Measurements from ENCODE around the gene TCEA2.

TCEA2 gene

DNA sequence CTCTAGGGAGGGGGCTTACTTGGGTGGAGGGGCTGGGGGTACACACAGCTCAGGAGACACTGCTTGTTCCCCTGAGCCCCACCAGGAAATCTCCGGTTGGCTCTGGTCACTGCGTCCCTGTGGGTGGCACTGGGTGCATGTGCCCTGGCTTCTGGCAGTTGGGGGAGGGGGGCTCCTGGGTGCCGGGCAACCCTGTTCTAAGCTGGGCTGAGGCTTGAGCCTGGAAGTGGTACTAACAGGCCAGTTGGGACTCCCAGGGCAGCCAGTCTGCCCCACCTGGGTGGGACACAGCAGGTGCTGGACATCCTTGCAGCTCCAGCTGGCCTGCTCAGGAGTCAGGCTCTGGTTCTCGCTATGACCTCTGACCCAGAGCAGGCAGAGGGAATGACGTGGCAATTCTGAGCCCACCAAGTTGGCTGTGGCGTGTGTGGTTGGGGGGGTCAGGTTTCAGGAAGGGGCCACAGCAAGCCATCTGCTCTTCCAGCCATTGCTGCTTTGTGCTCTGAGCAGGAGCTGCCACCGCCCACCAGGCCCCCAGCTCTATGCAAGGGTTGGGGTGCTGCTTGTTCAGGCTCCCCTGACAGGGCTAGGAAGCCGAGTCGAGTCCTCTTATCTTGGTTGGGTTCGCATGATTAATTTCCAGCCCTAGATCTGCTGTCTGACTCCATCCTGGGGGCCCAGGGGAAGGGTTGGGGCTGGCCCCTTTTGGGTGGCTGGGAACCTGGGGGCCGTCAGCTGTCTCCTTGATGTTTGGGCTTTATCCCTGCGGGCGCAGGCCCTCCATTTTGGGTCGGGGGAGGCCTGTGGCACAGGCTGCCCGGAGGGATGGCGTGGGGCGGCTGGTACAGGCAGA, 26.4 kb upstream of the TCEA2 start:
- DNase-seq = no peak

DNA sequence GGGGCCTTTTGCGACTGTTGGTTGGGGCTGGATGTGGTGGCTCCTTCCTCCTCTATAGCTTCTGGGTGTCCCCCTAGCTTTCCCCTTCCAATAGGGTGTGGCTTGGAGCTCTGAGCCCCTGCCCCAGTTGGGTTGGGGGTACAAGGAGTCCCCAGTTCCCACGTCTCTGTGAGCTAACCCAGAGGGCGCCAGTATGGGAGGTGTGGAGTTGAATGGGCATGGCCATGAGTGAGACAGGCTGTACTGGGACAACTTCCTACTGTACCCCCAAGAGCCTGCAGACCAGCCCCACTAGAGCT, 25.9 kb upstream of the TCEA2 start:
- no peak for DNase-seq

DNA sequence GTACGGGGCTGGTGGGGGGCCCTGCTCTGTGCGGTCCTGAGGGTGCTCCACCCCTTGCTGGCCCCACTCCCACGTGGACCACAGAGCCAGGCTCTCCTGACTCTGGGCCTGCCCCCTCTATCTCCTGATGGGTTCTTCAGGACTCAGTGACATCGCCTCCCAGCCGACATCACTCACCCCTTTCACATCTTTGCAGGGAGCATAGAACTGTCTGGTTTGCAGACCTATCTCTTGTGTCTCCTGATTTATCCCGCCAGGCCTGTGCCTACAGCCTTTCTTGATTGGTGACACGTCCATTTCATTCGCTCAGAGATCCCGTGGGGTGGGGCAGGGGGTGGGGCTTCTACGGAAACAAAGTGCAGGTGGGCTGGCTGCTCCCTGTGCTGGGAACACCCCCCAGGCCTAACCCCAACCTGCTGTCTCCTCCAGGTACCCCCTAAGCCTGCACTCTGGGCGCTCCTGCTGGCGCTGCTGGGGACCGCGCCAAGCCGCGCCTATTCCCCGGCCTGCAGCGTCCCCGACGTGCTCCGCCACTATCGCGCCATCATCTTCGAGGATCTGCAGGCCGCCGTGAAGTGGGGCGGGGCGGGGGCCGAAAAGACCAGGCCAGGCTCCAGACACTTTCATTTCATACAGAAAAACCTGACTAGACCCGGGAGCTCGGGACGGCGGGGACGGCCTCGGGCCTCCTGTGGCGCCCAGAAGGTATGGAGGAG, 25.3 kb upstream of the TCEA2 start:
- no peak for DNase-seq

DNA sequence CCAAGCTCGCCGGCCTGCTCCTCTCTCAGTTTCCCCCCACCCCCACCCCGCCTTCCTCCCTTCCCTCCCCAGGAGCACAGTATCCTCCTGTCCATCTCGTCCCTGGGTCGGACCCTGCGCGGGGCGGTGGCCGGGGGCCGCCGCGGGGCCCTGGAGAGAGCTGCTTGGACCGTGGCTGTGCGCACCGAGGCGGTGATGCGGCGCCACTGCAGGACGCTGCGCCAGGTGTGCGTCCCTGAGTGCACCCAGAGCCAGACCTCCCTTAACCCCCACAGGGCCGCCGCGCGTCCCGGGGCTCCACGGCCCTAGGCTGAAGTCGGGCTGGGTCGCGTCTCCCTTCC, 24.8 kb upstream of the TCEA2 start:
- no peak for DNase-seq

DNA sequence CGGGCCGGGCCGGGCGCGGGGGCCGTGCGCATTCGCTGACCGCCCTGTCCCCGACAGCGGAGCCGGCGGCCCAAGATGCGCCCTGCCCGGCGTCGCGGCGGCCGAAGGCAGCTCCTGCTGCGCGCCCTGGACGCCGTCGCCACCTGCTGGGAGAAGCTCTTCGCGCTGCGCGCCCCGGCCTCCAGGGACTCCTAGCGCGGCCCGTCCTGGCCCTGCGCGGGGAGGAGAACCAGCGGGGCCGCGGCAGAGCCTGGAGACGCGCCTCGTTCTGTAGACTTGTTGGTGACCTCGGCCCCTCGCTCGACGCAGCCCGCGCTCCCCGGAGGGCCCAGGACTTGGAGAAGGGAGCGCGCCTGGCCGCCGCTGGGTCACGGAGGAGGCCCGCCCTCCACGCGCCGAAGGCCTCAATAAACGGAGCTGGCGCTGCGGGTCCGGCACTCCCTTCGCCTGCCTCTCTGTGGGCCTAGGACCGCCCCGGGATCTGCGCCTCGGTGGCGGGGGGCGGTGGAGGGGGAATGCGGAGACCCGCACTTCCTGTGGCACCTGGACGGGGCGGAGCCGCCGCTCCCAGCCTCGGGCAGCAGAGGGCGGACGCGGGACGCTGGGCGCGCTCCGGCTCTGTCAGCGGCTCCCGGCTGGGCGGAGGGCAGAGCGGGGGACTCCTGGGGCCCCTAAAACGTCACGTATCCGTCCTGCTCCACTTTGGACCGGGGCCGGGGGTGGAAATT, 24.3 kb upstream of the TCEA2 start:
- peak; percentile 59 for DNase-seq

DNA sequence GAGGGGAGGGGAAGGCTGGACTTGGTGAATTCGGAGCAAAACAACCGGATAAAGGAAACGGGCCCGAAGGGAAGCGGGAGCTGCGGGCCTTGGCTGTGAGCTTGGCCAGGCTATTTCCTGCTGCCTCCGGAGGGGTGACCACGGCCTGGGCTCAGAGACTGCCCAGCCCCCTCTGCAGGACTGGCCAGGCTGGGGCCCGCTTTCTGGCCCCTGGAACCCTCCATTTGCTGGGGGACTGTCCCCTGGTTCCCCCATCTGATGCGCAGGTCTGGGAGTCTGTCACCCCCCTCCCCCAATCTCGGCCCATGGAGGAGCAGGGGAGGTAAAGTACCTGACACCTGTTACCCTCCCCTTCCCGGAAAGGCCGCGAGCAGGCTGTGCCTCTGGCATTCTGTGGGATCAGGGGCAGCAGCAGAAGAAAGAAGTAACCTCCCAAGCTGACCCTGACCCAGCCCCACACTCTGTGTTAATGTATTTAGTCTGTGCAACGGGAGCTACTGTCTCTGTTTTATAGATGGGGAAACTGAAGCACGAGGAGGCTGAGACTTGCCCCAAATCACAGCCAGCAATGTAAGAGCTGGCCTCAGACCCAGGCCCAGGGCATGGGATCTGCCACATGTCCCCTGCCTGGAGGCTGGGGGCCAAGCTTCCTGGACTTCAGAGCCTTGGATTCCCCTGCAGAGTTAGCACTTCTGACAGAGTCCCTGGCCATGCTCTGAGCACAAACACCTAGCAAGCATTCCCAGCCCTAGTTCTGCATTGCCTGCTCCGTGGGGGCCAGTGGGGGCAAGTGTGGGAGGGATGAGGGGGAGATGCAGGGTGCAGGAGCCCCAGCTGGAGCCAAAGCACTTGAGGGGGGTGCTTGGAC, 23.5 kb upstream of the TCEA2 start:
- no peak for DNase-seq

DNA sequence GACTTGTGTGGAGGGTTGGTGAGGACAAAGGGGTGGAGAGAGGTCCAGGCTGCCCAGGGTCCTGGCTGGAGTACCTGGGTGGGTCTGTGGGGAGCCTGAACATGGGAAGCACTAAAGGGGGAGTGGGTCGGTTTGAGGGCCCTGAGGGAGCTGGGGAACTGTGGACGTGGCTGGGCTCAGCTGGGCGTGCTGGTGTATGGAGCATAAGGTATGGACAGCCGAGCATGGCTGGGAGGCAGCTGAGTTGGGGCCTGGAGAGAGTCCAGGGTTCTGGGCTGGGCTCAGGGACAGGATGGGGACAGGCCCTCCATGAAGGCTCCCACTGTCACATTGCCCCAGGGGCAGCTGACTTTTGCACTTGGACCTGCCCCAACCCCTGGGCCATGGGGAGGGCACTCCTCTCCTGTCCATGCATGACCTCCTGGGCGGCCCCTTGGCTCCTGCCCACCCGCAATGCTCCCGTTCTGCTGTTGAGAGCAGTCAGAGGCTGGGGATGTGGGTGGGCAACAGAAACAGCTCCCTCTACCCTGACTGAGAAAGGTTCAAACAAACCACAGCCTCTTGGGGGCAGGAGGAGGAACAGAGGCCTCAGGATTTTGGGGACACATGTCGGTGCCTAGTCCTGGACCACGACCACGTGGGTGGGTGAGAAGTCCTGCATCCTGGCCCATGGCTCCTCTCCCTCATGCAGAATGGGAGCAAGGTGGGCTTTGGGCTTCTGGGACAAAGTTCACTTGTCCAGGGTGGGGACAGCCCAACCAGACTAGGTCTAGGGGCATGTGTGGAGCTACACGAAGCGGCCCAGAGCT, 22.6 kb upstream of the TCEA2 start:
- DNase-seq = no peak

DNA sequence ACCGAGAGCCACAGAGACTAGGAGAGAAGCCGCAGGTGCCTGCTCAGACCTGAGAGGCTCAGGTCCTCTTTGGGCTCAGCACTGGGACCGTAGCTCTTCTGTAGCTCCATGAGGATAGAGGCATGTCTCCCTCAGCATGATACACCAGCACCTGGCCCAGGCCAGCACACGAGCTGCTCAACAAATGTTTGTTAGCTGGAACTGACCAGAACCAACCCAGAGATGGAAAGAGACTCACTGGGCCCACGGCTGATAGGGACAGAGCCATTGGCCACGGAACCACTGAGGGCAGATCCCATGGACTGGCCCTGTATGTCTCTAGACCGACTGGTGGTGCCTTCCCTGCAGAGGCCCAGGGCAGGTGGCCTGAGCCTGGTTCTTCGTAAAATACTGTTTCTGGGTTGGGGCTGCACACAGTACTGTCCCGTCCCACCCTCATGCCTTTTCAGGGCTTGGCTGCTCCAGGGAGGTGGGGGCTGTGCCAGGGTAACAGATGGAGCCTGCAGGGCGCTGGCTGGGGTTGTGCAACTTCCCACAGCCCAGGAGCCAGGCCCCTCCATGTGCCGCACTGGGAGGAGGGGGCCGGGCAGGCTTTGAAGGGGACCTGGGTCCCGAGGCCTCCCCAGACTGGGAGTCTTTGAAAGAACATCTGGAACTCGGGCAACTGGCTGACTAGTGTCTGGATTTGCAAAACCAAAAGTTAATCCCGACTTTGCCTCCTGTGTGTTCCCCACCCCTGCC, 21.8 kb upstream of the TCEA2 start:
- no peak for DNase-seq

DNA sequence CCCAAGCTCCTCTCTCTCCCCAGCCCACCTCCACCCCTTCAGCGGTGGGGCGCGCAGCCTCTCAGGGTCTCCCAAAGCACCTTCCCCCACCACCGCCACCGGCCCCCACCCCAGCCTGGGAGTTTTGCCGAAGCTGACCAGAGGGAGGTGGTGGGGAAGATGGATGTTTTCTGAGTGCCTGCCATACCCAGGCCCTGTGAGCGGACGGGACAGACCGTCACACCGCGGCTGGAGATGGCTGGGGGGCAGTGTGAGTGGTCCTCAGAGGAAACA, 21.3 kb upstream of the TCEA2 start:
- DNase-seq = no peak

DNA sequence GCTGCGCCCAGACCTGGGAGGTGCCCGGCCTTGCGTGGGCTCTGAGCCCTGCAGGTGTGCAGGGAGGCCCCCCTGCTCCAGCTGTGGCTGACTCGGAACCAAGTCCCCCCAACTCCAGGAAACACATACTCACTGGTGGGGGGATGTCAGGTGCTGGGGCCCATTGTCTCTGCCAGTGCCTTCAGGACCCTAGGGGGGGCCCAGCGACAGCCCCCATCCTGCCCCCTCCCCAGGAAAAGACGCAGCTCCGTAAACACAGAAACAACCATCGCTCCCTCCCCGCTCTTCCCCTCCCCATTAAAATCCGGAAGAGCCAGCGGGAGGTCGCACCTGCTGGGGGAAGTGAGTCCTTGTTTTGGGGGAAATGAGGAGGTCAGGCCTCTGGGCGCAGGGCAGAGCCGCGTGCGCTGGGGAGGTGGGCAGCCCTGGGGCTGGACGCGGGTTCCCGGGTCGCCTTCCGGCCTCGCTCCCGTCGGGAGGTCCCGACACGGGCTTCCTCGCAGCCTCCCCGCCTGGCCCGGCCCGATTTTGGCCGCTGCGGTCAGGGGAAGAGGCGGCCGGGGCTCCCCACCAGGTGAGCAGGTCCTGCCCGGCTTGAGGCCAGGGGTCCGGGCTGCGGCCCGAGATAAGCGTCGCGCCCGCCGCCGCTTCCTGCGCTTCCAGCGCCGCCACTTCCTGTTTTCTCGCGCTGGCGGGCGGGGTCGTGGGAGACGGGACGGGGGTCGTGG, 20.8 kb upstream of the TCEA2 start:
- DNase-seq = no peak

DNA sequence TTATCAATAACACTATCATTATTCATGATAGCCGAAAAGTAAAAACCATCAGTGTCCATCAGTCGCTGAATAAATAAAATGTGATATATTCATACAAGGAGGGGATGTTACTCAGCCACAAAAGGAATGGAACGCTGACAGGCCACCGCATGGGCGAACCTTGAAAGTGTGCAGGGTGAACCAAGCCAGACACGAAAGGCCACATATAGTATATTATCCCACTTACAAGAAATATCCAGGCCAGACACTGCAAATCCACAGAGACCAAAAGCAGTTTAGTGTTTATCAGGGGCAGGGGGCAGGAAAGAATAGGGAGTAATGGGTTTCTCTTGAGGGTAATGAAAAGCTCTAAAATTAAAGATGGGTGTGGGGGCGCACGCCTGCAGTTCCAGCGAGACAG, 19.2 kb upstream of the TCEA2 start:
- no peak for DNase-seq

DNA sequence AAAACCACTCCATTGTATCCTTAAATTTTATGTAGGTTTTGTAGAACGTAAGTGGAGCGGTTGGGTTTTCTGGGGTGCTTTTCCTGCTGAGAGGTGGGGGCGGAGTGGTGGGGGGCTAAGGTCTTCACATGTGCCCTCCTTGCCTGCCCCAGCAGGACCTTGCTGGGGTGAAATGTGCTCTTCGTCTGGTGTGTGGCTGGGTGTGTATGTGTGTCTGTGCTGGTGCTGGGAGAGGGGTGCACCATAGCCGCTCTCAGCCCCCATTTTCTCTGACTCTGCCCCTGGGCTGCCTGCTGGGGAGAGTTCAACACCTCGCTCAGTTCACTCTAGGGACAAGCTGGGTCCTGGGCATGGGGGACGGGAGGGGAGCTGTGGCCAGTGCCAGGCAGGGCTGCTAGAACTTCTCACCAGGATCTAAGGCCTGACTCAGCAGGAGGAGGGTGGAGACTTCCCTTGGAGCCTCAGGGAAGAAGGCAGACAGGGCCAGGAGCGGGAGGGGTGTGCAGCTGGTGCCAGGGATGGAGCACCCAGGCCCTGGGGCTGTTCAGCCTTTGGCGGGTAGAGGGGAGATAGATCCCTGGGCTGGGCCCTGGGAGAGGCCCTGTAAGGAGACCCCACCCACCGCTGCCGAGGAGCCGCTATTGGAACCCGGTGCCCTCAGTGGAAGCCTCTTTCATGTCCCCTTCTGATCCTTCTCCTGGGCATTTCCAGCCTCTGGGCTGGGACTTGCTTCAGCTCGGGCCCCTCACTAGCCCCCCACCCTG, 18.3 kb upstream of the TCEA2 start:
- DNase-seq = no peak

DNA sequence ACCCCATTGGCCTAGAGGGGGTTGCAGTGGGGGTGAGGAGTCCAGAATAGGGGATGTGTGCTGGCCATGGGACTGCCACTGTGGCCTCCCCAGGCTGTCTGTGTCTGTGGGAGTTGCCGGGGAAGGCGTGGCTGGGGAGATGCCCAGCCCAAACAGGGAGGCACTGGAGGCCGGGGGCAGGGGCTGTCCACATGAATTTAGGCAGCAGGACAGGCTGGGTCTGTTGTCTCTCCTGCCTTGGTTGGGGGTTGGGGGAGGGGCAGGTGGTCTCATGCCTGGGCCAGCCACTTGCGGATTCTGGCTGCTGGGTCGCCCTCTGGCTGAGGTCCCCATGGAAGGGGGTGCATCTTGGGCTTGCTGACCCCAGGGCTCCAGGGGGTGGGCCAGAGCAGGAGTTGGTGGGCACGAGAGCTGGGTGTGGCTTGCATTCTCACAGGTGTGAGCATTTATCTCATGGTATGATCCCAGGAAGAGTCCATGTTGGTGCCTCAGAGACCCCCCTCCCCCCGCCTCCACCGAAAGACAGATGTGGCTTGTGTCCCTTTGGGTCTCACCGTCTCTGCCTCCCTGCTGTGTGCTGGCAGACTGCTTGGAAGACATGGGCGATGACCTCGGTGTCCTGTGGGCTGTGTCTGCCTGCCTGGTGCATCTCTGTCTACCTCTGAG, 17.5 kb upstream of the TCEA2 start:
- DNase-seq = no peak

DNA sequence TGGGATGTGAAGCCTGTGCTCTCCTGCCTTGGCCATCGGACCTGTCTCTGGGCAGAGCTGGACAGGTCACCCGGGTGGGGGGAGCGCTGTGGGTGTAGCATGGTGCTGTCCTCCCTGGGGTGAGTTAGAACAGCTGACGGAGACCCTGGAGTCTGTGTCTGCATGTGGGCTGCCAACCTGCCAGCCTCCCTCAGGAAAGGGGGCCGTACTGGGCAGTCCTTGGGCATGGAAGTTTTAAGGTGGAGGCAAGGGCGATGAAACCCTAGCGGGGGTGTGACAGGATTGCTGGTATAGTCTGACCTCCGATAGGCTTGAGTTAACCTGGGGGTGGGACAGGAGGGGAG, 16.0 kb upstream of the TCEA2 start:
- no peak for DNase-seq

DNA sequence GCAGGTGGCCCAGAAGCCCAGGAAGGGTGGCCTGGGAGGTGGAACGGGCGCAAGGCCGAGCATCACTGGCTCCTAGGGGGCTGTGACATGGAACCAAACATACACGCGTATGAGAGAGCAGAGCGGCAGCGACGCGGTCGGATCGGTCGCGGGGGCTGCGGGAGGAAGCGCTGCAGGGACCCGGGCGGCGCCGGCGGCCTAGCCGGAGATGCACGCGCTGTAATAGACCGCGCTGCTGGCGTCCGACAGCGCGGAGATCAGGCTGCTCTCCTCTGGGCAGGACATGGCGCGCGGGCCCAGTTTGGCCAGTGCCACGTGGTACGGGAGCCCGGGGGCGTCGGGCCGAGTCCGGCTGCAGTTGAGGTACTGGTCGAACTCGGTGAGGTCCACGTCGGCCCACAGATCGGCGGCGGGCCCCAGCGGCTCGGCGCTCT, 15.0 kb upstream of the TCEA2 start:
- no peak for DNase-seq

DNA sequence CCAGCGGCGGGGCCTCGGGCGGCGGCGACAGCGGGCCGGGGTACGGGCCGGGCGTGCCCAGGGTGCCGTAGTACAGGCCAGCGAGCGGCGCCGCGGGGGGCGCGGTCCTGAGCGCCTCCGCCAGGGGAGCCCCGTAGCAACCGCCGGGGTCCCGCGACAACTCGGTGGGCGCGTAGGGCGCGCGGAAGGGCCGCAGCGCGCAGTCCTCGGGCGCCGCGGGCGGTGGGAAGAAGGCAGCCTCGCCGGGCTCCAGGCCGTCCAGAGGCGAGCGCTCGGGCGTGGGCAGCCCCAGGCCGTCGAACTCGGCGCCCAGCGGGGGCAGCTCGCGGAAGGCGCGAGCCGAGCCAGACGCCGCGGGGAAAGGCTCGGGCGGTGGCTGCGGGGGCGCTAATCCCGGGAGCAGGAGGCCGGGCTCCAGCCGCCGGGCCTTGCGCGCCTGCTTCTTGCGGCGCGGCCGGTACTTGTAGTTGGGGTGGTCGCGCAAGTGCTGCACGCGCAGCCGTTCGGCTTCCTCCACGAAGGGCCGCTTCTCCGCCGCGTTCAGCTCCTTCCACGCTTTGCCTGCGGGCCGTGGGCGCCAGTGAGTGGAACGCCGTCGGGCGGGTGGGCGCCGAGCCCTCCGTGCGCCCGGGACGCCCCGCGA, 14.5 kb upstream of the TCEA2 start:
- DNase-seq = no peak

DNA sequence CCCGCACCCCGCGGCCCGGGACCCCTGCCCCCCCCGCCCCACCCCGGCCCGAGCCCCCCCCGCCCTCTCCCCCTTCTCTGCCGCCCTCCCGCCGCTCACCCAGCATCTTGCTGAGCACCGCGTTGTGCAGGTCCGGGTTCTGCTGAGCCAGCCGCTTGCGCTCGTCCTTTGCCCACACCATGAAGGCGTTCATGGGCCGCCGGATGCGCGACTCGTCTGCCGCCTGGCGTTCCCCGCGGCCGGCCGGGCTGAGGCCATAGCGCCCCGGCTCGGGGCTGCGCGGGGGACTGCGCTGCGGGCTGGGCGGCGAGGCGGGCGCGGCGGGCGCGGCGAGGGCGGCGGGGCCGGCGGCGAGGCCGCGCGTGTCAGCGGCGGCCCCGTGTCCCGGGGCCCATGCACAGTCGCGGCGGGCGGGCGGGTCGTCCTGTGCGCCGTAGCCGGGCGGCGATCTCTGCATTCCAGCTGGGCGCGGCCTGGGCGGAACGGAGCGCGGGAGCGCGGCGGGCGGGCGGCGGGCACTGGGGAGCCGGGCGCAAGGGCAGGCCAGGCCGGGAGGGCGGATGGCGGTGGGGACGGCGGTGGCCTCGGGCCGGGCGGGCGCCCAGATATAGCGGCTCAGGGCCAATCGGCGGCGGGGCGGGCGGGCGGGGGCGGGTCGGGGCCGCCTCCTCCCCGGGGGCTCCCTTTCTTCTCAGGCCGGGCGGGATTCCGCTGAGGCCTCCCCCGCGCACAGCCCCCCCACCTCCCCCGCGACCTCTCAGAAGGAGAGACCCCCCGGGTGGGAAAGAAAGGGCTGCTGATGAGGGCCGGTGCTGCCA, 13.7 kb upstream of the TCEA2 start, which contains the start of gene SOX18:
TSS of gene SOX18 (minus strand) at position 580 of the 818 bp plus-strand sequence. CDS start at position 457, 123 bp downstream.
- DNase-seq = no peak

DNA sequence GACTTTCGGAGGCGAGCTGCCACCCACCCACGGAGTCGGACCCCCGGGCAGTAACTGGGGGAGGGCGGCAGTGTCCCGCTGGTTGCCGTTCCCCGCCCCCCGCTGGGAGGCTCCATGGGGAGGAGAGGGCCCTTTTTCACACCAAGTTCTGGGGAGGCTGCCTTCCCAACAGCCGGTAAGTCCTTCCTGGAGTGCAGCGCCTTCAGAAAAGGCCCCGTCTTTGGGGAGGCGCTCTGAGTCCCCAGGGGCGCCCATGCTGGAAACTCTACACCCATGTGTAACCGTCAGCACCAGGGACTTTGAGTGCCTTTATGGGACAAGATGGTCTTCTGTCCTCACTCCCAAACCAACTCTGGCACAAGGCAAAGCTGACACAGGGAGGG, 13.1 kb upstream of the TCEA2 start:
- no peak for DNase-seq
